Erythroblast (primary cell): ENCODE results near the gene FAM47E.

Source experiments
- GATA1 ChIP-seq: IDR thresholded peaks from 2 replicates; pipeline ENCODE4 v1.6.1; 2011; ENCODE audit warnings: low read depth, mild to moderate bottlenecking, control low read depth, low read length, moderate library complexity
- POLR2A ChIP-seq: IDR thresholded peaks from 2 replicates; pipeline ENCODE4 v1.6.1; 2011; ENCODE audit warnings: mild to moderate bottlenecking, low read length

DNA sequence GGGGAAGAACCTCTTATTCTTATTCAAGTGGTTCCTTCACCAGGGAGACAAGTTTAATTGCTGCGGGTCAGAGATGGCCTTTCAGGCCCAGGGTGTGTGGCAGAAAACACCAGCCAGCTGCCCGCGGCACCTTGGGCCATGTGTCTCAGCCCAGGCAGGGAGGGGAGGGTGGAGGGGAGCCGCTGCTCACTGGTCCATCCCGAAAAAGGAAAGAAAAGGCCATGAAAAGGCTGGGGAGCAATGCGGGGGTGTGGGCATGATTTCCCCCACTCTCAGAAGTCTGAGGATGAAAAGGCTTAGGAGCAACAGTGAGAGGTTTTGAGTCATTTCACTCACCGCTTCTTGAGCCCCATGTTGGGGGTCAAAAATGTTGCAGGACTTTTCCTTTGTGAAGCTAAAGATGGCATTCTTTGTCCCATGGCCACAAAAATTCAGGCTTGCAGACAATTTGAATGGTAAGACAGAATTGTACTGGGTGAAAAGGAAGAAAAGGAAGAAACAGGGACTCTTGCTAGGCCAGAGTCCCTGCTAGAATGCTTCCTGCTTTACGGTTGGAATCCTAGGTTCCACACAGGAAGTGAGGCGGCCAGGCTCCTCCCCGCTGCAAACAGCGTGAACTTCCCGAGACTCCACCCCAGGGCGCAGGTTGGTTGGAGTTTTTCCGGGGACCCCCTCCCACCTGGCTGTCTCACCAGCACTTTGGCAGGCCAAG is 17.4 kb upstream of the FAM47E start:
- TF ChIP-seq POLR2A = no peak
- TF ChIP-seq GATA1 = no peak
